ENCODE measurements around the gene USP30.

- TF ChIP-seq, protein P1, sequence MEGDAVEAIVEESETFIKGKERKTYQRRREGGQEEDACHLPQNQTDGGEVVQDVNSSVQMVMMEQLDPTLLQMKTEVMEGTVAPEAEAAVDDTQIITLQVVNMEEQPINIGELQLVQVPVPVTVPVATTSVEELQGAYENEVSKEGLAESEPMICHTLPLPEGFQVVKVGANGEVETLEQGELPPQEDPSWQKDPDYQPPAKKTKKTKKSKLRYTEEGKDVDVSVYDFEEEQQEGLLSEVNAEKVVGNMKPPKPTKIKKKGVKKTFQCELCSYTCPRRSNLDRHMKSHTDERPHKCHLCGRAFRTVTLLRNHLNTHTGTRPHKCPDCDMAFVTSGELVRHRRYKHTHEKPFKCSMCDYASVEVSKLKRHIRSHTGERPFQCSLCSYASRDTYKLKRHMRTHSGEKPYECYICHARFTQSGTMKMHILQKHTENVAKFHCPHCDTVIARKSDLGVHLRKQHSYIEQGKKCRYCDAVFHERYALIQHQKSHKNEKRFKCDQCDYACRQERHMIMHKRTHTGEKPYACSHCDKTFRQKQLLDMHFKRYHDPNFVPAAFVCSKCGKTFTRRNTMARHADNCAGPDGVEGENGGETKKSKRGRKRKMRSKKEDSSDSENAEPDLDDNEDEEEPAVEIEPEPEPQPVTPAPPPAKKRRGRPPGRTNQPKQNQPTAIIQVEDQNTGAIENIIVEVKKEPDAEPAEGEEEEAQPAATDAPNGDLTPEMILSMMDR (IDR thresholded peaks at IDR 0.05): no peak
- TF ChIP-seq POLR2A (IDR thresholded peaks at IDR 0.05) (no peak), EP300 (IDR thresholded peaks at IDR 0.05) (no peak), POLR2AphosphoS5 (IDR thresholded peaks at IDR 0.05) (no peak)
These were observed 321 bp upstream of the USP30 start for GRCh38 chr12:109052097-109052413.
